HepG2 (cell line): ENCODE measurements around the gene BCAR3. TPM values are rescaled to one million over a fixed set of nuclear protein-coding genes. Genes with fewer than 3 reads are reported as not detected.

ENCODE experiments used
- CEBPG ChIP-seq: IDR thresholded peaks from 2 replicates; pipeline ENCODE4 v1.6.1; 2016
- HNF4G ChIP-seq, 2 experiments: sonication (generic) in 1 of 2; formaldehyde crosslinking in 1 of 2; IDR thresholded peaks; 2 replicates each; pipeline versions ENCODE4 v1.4.0 to v1.6.1; 2011 to 2020; ENCODE audit warnings: borderline replicate concordance in 2 of 2, low read depth in 2 of 2, mild to moderate bottlenecking in 2 of 2, low read length in 1 of 2, missing genetic modification reagents in 1 of 2, moderate library complexity in 1 of 2
- KDM4B ChIP-seq: sonication (generic); formaldehyde crosslinking; IDR thresholded peaks from 2 replicates; pipeline ENCODE4 v1.4.0; 2020; ENCODE audit warnings: missing genetic modification reagents
- KDM5A ChIP-seq: fragments of 200-600 bp; sonication (generic); IDR thresholded peaks from 2 replicates; pipeline ENCODE4 v1.7.0; 2018; ENCODE audit warnings: antibody characterized with exemption, mild to moderate bottlenecking, low read length, borderline replicate concordance
- MAF1 ChIP-seq: sonication (generic); formaldehyde crosslinking; IDR thresholded peaks from 2 replicates; pipeline ENCODE4 v1.5.0; 2020; ENCODE audit warnings: missing genetic modification reagents, borderline replicate concordance
- NCOR1 ChIP-seq: fragments of 200-600 bp; sonication (generic); IDR thresholded peaks from 2 replicates; pipeline ENCODE4 v1.7.0; 2017; ENCODE audit warnings: antibody characterized with exemption, low read length, borderline replicate concordance
- NR3C1 ChIP-seq: sonication (generic); formaldehyde crosslinking; IDR thresholded peaks from 2 replicates; pipeline ENCODE4 v1.4.0; 2020; ENCODE audit warnings: missing genetic modification reagents
- TAF1 ChIP-seq: sonication (generic); formaldehyde crosslinking; IDR thresholded peaks from 2 replicates; pipeline ENCODE4 v1.4.0; 2020; ENCODE audit warnings: missing genetic modification reagents
- THYN1 ChIP-seq: sonication (generic); formaldehyde crosslinking; IDR thresholded peaks from 2 replicates; pipeline ENCODE4 v1.8.1; 2023; ENCODE audit warnings: low read depth, mild to moderate bottlenecking, moderate library complexity, missing genetic modification reagents, borderline replicate concordance
- ZNF331 ChIP-seq: sonication (generic); formaldehyde crosslinking; IDR thresholded peaks from 2 replicates; pipeline ENCODE4 v1.4.0; 2020; ENCODE audit warnings: missing genetic modification reagents
- ZNF33A ChIP-seq: sonication (generic); formaldehyde crosslinking; IDR thresholded peaks from 2 replicates; pipeline ENCODE4 v1.5.1; 2020; ENCODE audit warnings: missing genetic modification reagents, mild to moderate bottlenecking, moderate library complexity, borderline replicate concordance
- ZNF501 ChIP-seq: sonication (generic); formaldehyde crosslinking; IDR thresholded peaks from 2 replicates; pipeline ENCODE4 v1.5.1; 2020; ENCODE audit warnings: mild to moderate bottlenecking, moderate library complexity, missing genetic modification reagents
- ZNF549 ChIP-seq: sonication (generic); formaldehyde crosslinking; IDR thresholded peaks from 2 replicates; pipeline ENCODE4 v1.5.0; 2020; ENCODE audit warnings: missing genetic modification reagents
- polyA plus RNA-seq, 8 experiments: library from polyadenylated mRNA; depleted of rRNA in 3 of 8; stranded (reverse) in 7 of 8; unstranded in 1 of 8; fragments of >200 nt; fragmentation: Illumina TruSeq in 4 of 8; extraction: Trizol in 4 of 8; gene quantifications; 2 replicates each; pipeline versions ENCODE4 v1.2.1 to v1.2.3, GENCODE V29; 2011 to 2016; ENCODE audit warnings: low read depth in 4 of 8, missing spikeins in 1 of 8, mixed read lengths in 1 of 8; ENCODE audit not compliant: insufficient read depth in 1 of 8
- total RNA-seq, 5 experiments: library from RNA; depleted of rRNA; stranded (reverse); fragments of >200 nt; fragmentation: Illumina TruSeq; extraction: Trizol; gene quantifications; 2 replicates each; pipeline ENCODE4 v1.2.3, GENCODE V29; 2016; ENCODE audit warnings: low read depth in 1 of 5
- TF ChIP-seq, protein P1 (sequence below): sonication (generic); formaldehyde crosslinking; IDR thresholded peaks from 2 replicates; pipeline ENCODE4; 2020; ENCODE audit warnings: missing genetic modification reagents, mild to moderate bottlenecking, borderline replicate concordance
- TF ChIP-seq, protein P2 (sequence below): sonication (generic); formaldehyde crosslinking; conservative IDR thresholded peaks from 2 replicates; pipeline ENCODE4 v1.4.0; 2020; ENCODE audit warnings: missing genetic modification reagents
- TF ChIP-seq, protein P3 (sequence below): sonication (generic); formaldehyde crosslinking; IDR thresholded peaks from 2 replicates; pipeline ENCODE4 v1.4.0; 2020; ENCODE audit warnings: missing genetic modification reagents, mild to moderate bottlenecking, borderline replicate concordance
- TF ChIP-seq, protein P4 (sequence below): sonication (generic); formaldehyde crosslinking; IDR thresholded peaks from 2 replicates; pipeline ENCODE4 v1.4.0; 2020; ENCODE audit warnings: missing genetic modification reagents
- TF ChIP-seq, protein P5 (sequence below): sonication (generic); formaldehyde crosslinking; IDR thresholded peaks from 2 replicates; pipeline ENCODE4 v1.5.1; 2020; ENCODE audit warnings: missing genetic modification reagents, mild to moderate bottlenecking, borderline replicate concordance
- TF ChIP-seq, protein P6 (sequence below): conservative IDR thresholded peaks from 2 replicates; pipeline ENCODE4 v1.6.1; 2018; ENCODE audit warnings: missing genetic modification reagents

The BCAR3 gene
- total and polyA plus RNA-seq, 2 of the 13 experiments (the other 11 are each of a cell fraction or from before 2014, with no cell fraction given) = 3.6 to 4.8 TPM

DNA sequence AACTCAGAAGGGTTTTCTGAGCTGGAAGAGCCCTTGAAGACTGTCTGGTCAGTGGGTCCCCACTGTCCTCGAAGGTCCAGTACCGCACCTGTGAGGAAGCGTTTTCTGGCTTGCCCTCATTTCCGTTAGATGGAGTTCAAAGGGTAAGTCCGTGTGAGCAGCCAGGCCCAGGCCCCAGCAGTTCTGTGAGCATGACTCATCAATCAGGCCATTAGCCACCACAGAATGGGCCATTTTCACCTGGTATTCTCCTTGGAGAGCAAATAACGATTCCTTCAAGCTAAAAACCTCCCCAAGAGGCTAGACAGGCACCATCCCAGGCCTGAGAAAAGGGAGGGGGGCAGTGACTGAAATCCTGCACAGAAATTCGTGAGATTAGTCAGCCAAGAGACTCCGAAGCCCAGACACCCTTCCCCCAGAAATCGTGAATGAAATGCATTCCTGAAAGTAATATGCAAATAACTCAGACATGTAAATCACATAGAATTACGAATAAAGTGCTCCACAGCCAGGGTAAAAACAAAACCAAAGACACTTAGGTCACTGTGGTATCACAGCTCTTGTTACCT lies 66.0 kb downstream of the BCAR3 start (continued):
- TF ChIP-seq, protein P1, sequence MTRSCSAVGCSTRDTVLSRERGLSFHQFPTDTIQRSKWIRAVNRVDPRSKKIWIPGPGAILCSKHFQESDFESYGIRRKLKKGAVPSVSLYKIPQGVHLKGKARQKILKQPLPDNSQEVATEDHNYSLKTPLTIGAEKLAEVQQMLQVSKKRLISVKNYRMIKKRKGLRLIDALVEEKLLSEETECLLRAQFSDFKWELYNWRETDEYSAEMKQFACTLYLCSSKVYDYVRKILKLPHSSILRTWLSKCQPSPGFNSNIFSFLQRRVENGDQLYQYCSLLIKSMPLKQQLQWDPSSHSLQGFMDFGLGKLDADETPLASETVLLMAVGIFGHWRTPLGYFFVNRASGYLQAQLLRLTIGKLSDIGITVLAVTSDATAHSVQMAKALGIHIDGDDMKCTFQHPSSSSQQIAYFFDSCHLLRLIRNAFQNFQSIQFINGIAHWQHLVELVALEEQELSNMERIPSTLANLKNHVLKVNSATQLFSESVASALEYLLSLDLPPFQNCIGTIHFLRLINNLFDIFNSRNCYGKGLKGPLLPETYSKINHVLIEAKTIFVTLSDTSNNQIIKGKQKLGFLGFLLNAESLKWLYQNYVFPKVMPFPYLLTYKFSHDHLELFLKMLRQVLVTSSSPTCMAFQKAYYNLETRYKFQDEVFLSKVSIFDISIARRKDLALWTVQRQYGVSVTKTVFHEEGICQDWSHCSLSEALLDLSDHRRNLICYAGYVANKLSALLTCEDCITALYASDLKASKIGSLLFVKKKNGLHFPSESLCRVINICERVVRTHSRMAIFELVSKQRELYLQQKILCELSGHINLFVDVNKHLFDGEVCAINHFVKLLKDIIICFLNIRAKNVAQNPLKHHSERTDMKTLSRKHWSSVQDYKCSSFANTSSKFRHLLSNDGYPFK = peak; percentile 41; the same call in 1 of the 2 replicates
- TF ChIP-seq, protein P2, sequence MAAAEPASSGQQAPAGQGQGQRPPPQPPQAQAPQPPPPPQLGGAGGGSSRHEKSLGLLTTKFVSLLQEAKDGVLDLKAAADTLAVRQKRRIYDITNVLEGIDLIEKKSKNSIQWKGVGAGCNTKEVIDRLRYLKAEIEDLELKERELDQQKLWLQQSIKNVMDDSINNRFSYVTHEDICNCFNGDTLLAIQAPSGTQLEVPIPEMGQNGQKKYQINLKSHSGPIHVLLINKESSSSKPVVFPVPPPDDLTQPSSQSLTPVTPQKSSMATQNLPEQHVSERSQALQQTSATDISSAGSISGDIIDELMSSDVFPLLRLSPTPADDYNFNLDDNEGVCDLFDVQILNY (CRISPR knock-in tag) = no peak
- TF ChIP-seq TAF1 (CRISPR knock-in tag) (no peak), KDM5A (no peak), THYN1 (CRISPR knock-in tag) (no peak), CEBPG (CRISPR knock-in tag) (no peak; the same call in 1 of the 2 replicates), MAF1 (CRISPR knock-in tag) (no peak), ZNF33A (CRISPR knock-in tag) (no peak), HNF4G (IDR thresholded peaks at IDR 0.05; ENCODE audit: borderline replicate concordance, low read depth, low read length) (peak; percentile 55), HNF4G (CRISPR knock-in tag; IDR thresholded peaks at IDR 0.05; ENCODE audit: borderline replicate concordance, low read depth) (no peak; the same call in 1 of the 2 replicates), NR3C1 (CRISPR knock-in tag) (no peak), KDM4B (CRISPR knock-in tag) (no peak), NCOR1 (0 out of 2 replicates have a peak, but pooled peaks have one; percentile 5), ZNF331 (CRISPR knock-in tag) (no peak), ZNF549 (no peak), ZNF501 (CRISPR knock-in tag) (peak; percentile 37; the same call in 1 of the 2 replicates)
- TF ChIP-seq, protein P3, sequence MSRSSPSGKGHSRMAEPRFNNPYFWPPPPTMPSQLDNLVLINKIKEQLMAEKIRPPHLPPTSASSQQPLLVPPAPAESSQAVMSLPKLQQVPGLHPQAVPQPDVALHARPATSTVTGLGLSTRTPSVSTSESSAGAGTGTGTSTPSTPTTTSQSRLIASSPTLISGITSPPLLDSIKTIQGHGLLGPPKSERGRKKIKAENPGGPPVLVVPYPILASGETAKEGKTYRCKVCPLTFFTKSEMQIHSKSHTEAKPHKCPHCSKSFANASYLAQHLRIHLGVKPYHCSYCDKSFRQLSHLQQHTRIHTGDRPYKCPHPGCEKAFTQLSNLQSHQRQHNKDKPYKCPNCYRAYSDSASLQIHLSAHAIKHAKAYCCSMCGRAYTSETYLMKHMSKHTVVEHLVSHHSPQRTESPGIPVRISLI = no peak
- TF ChIP-seq, protein P4, sequence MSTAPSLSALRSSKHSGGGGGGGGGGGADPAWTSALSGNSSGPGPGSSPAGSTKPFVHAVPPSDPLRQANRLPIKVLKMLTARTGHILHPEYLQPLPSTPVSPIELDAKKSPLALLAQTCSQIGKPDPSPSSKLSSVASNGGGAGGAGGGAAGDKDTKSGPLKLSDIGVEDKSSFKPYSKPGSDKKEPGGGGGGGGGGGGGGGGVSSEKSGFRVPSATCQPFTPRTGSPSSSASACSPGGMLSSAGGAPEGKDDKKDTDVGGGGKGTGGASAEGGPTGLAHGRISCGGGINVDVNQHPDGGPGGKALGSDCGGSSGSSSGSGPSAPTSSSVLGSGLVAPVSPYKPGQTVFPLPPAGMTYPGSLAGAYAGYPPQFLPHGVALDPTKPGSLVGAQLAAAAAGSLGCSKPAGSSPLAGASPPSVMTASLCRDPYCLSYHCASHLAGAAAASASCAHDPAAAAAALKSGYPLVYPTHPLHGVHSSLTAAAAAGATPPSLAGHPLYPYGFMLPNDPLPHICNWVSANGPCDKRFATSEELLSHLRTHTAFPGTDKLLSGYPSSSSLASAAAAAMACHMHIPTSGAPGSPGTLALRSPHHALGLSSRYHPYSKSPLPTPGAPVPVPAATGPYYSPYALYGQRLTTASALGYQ = no peak
- TF ChIP-seq, protein P5, sequence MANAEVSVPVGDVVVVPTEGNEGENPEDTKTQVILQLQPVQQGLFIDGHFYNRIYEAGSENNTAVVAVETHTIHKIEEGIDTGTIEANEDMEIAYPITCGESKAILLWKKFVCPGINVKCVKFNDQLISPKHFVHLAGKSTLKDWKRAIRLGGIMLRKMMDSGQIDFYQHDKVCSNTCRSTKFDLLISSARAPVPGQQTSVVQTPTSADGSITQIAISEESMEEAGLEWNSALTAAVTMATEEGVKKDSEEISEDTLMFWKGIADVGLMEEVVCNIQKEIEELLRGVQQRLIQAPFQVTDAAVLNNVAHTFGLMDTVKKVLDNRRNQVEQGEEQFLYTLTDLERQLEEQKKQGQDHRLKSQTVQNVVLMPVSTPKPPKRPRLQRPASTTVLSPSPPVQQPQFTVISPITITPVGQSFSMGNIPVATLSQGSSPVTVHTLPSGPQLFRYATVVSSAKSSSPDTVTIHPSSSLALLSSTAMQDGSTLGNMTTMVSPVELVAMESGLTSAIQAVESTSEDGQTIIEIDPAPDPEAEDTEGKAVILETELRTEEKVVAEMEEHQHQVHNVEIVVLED = no peak
- TF ChIP-seq, protein P6, sequence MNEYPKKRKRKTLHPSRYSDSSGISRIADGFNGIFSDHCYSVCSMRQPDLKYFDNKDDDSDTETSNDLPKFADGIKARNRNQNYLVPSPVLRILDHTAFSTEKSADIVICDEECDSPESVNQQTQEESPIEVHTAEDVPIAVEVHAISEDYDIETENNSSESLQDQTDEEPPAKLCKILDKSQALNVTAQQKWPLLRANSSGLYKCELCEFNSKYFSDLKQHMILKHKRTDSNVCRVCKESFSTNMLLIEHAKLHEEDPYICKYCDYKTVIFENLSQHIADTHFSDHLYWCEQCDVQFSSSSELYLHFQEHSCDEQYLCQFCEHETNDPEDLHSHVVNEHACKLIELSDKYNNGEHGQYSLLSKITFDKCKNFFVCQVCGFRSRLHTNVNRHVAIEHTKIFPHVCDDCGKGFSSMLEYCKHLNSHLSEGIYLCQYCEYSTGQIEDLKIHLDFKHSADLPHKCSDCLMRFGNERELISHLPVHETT (CRISPR knock-in tag) = no peak
